HG03442 (cell line): ENCODE data around the gene SHISA8.

Source experiments
- ATAC-seq: cut with Tn5 transposase; IDR thresholded peaks from one replicate; pipeline ENCODE4 v1.9.1; 2021; ENCODE audit warnings: mild to moderate bottlenecking, moderate library complexity; ENCODE audit not compliant: unreplicated experiment

The SHISA8 gene

GRCh38 chr22:41915786-41916493, 1.1 kb upstream of the SHISA8 start:
- no peak for ATAC-seq

GRCh38 chr22:41914611-41915034, 251 bp downstream of the SHISA8 start:
- ATAC-seq = no peak

- ATAC-seq = no peak
These were observed 886 bp downstream of the SHISA8 start for GRCh38 chr22:41913842-41914534.

GRCh38 chr22:41913040-41913719, 1.7 kb downstream of the SHISA8 start:
- no peak for ATAC-seq

GRCh38 chr22:41912338-41913039, 2.4 kb downstream of the SHISA8 start:
- ATAC-seq = no peak

- no peak for ATAC-seq
These were observed 3.8 kb downstream of the SHISA8 start for GRCh38 chr22:41911001-41911611.

GRCh38 chr22:41910050-41911000, 4.5 kb downstream of the SHISA8 start:
- ATAC-seq = no peak

GRCh38 chr22:41909310-41910049, 5.4 kb downstream of the SHISA8 start:
- no peak for ATAC-seq

GRCh38 chr22:41908411-41909309, 6.2 kb downstream of the SHISA8 start:
- no peak for ATAC-seq

- no peak for ATAC-seq
These were observed 7.2 kb downstream of the SHISA8 start for GRCh38 chr22:41907436-41908401.

- ATAC-seq = no peak
These were observed 8.1 kb downstream of the SHISA8 start for GRCh38 chr22:41906822-41907221.

- no peak for ATAC-seq
These were observed 9.3 kb downstream of the SHISA8 start for GRCh38 chr22:41905411-41906202.

- no peak for ATAC-seq
These were observed 10.1 kb downstream of the SHISA8 start for GRCh38 chr22:41904450-41905410.

- ATAC-seq = no peak
These were observed 11.9 kb downstream of the SHISA8 start for GRCh38 chr22:41902932-41903421.

- no peak for ATAC-seq
These were observed 12.9 kb downstream of the SHISA8 start for GRCh38 chr22:41902016-41902415.
